WTC11 (cell line): ENCODE results near the gene AMD1. TPM values are rescaled to one million over a fixed set of nuclear protein-coding genes. Genes with fewer than 3 reads are reported as not detected.
"Not testable (repeated sequence)": the region's sequence is repeated elsewhere in the genome, so short reads cannot be mapped to it uniquely, and the experiment has no call there.

Experiments used
- ATAC-seq: fragments of 200-7000 bp; cut with Tn5 transposase; 2 replicates; pipeline ENCODE4 v1.10.0; 2021; ENCODE audit warnings: mild to moderate bottlenecking, moderate library complexity
- CTCF ChIA-PET: fragments of 300-600 bp; sonication (Branson Sonifier 250); formaldehyde crosslinking; loops from one replicate; lab custom pipeline; 2021; ENCODE audit warnings: antibody characterized with exemption; lab: Charles Lee
- POLR2A ChIA-PET: fragments of 350-600 bp; sonication (Branson Sonifier 250); formaldehyde crosslinking; loops from one replicate; lab custom pipeline; 2021; ENCODE audit warnings: antibody characterized with exemption; lab: Charles Lee
- DNase-seq: peaks from one replicate; pipeline ENCODE4 v3.0.0; 2021; ENCODE audit warnings: low spot score
- H3K27ac Mint-ChIP-seq: 2 replicates; pipeline ENCODE4 v1.8.0; 2021; ENCODE audit warnings: mixed read lengths
- H3K27me3 Mint-ChIP-seq: 2 replicates; pipeline ENCODE4 v1.8.0; 2021; ENCODE audit warnings: low read depth, mild to moderate bottlenecking, moderate library complexity, mixed read lengths
- H3K36me3 Mint-ChIP-seq: 2 replicates; pipeline ENCODE4 v1.8.0; 2021; ENCODE audit warnings: mixed read lengths
- H3K4me1 Mint-ChIP-seq: 2 replicates; pipeline ENCODE4 v1.8.0; 2022; ENCODE audit warnings: mixed read lengths
- H3K4me3 Mint-ChIP-seq: 2 replicates; pipeline ENCODE4 v1.8.0; 2021; ENCODE audit warnings: mild to moderate bottlenecking, moderate library complexity, mixed read lengths
- H3K9me3 Mint-ChIP-seq: 2 replicates; pipeline ENCODE4 v1.8.0; 2021; ENCODE audit warnings: mixed read lengths
- AFF4 ChIP-seq: sonication (generic); formaldehyde crosslinking; IDR thresholded peaks from 2 replicates; pipeline ENCODE4 v1.8.1; 2023; ENCODE audit warnings: mild to moderate bottlenecking, missing genetic modification reagents, borderline replicate concordance
- AR ChIP-seq: fragments of 250-450 bp; sonication (Bioruptor Pico); IDR thresholded peaks from 2 replicates; pipeline ENCODE4 v1.9.0; 2021; ENCODE audit warnings: mild to moderate bottlenecking
- ATF6 ChIP-seq: sonication (generic); formaldehyde crosslinking; IDR thresholded peaks from 2 replicates; pipeline ENCODE4 v1.8.1; 2023; ENCODE audit warnings: mild to moderate bottlenecking, missing genetic modification reagents
- CBFB ChIP-seq: sonication (generic); formaldehyde crosslinking; IDR thresholded peaks from 2 replicates; pipeline ENCODE4 v1.8.1; 2022; ENCODE audit warnings: mild to moderate bottlenecking, low read depth, missing genetic modification reagents
- E2F1 ChIP-seq: sonication (generic); formaldehyde crosslinking; IDR thresholded peaks from 2 replicates; pipeline ENCODE4 v1.8.0; 2022; ENCODE audit warnings: mild to moderate bottlenecking, missing genetic modification reagents
- ERG ChIP-seq: fragments of 250-450 bp; sonication (Bioruptor Pico); IDR thresholded peaks from 2 replicates; pipeline ENCODE4 v1.8.0; 2021; ENCODE audit warnings: mild to moderate bottlenecking
- ETV6 ChIP-seq: sonication (generic); formaldehyde crosslinking; IDR thresholded peaks from 2 replicates; pipeline ENCODE4 v1.8.1; 2022; ENCODE audit warnings: mild to moderate bottlenecking, missing genetic modification reagents
- FOXP1 ChIP-seq: sonication (generic); formaldehyde crosslinking; IDR thresholded peaks from 2 replicates; pipeline ENCODE4 v1.8.0; 2022; ENCODE audit warnings: missing genetic modification reagents, mild to moderate bottlenecking, moderate library complexity, borderline replicate concordance
- IRF2 ChIP-seq: sonication (generic); formaldehyde crosslinking; IDR thresholded peaks from 2 replicates; pipeline ENCODE4 v1.8.0; 2022; ENCODE audit warnings: low read depth, missing genetic modification reagents, borderline replicate concordance
- MXD4 ChIP-seq: fragments of 250-450 bp; sonication (Bioruptor Pico); IDR thresholded peaks from 2 replicates; pipeline ENCODE4 v1.8.0; 2021; ENCODE audit warnings: mild to moderate bottlenecking, moderate library complexity, borderline replicate concordance
- NR1H2 ChIP-seq: sonication (generic); formaldehyde crosslinking; IDR thresholded peaks from 2 replicates; pipeline ENCODE4 v1.9.0; 2021; ENCODE audit warnings: mild to moderate bottlenecking, moderate library complexity, missing genetic modification reagents
- TCF7 ChIP-seq: sonication (generic); formaldehyde crosslinking; IDR thresholded peaks from 2 replicates; pipeline ENCODE4 v1.8.0; 2022; ENCODE audit warnings: mild to moderate bottlenecking, low read depth, missing genetic modification reagents, moderate library complexity
- TEAD1 ChIP-seq: sonication (generic); formaldehyde crosslinking; IDR thresholded peaks from 2 replicates; pipeline ENCODE4 v1.8.0; 2022; ENCODE audit warnings: mild to moderate bottlenecking, missing genetic modification reagents
- ZBTB43 ChIP-seq: sonication (generic); formaldehyde crosslinking; IDR thresholded peaks from 2 replicates; pipeline ENCODE4 v1.8.1; 2023; ENCODE audit warnings: mild to moderate bottlenecking, missing genetic modification reagents
- ZMAT4 ChIP-seq: fragments of 250-450 bp; sonication (Bioruptor Pico); IDR thresholded peaks from 2 replicates; pipeline ENCODE4 v1.9.0; 2021; ENCODE audit warnings: mild to moderate bottlenecking
- ZNF396 ChIP-seq: fragments of 250-450 bp; sonication (Bioruptor Pico); IDR thresholded peaks from 2 replicates; pipeline ENCODE4 v1.8.0; 2021; ENCODE audit warnings: mild to moderate bottlenecking, moderate library complexity, borderline replicate concordance
- total RNA-seq: library from RNA; stranded (reverse); gene quantifications from 3 replicates; pipeline ENCODE4 v1.2.3, GENCODE V29; 2021

The AMD1 gene
- total RNA-seq, 1 experiment from 2014 or later, result 122 TPM

- TF ChIP-seq AFF4 (CRISPR knock-in tag) (no peak), TCF7 (CRISPR knock-in tag) (no peak), NR1H2 (CRISPR knock-in tag) (no peak), ETV6 (CRISPR knock-in tag) (no peak)
Observed at GRCh38 chr6:110833831-110834230, 40.8 kb upstream of the AMD1 start (continued).

- not testable (repeated sequence) for H3K4me1 Mint-ChIP-seq, H3K4me3 Mint-ChIP-seq, H3K9me3 Mint-ChIP-seq
Observed at GRCh38 chr6:110835751-110836150, 38.8 kb upstream of the AMD1 start.

GRCh38 chr6:110841266-110841665, 33.3 kb upstream of the AMD1 start:
- Mint-ChIP-seq H3K27ac (peak overlapping the region; percentile 76; the same call in 1 of the 2 replicates), H3K4me3 (no peak overlapping the region), H3K4me1 (peaks cover 2% of the 10 kb centered on the region; the same call in 1 of the 2 replicates), H3K27me3 (no peaks in the 10 kb centered on the region), H3K36me3 (no peaks in the 10 kb centered on the region), H3K9me3 (no peaks in the 10 kb centered on the region)
- ChIA-PET POLR2A (no interaction called here), CTCF (no interaction called here)
- TF ChIP-seq TEAD1 (CRISPR knock-in tag) (no peak), IRF2 (no peak)
- DNase-seq (no peak), ATAC-seq (no peak)

More at GRCh38 chr6:110835751-110836150, 38.8 kb upstream of the AMD1 start:
- CTCF ChIA-PET, H3K27ac Mint-ChIP-seq, DNase-seq, H3K27me3 Mint-ChIP-seq, H3K36me3 Mint-ChIP-seq, POLR2A ChIA-PET, ATAC-seq: not testable (repeated sequence)

- no peaks in the 10 kb centered on the region for H3K4me1 Mint-ChIP-seq
- ATAC-seq, result no peak
- TF ChIP-seq ZBTB43 (CRISPR knock-in tag) (no peak), AR (no peak), CBFB (CRISPR knock-in tag) (no peak), TEAD1 (CRISPR knock-in tag) (no peak), MXD4 (no peak), ZNF396 (CRISPR knock-in tag) (no peak), ATF6 (no peak), FOXP1 (no peak), ZMAT4 (CRISPR knock-in tag) (no peak), IRF2 (no peak), ERG (CRISPR knock-in tag) (no peak), E2F1 (no peak)
Observed at GRCh38 chr6:110849781-110850180, 24.8 kb upstream of the AMD1 start.

More at GRCh38 chr6:110849781-110850180, 24.8 kb upstream of the AMD1 start:
- ChIA-PET CTCF (no interaction called here), POLR2A (no interaction called here)
- Mint-ChIP-seq H3K27me3 (no peaks in the 10 kb centered on the region; the same call in 1 of the 2 replicates), H3K4me3 (no peak overlapping the region), H3K36me3 (no peaks in the 10 kb centered on the region), H3K27ac (no peak overlapping the region), H3K9me3 (no peaks in the 10 kb centered on the region)
- DNase-seq, result no peak
